HepG2 (cell line): Measurements from ENCODE around the gene SNN. TPM values are rescaled to one million over a fixed set of nuclear protein-coding genes. Genes with fewer than 3 reads are reported as not detected.

Experiments
- ATRX ChIP-seq: sonication (generic); formaldehyde crosslinking; IDR thresholded peaks from 2 replicates; pipeline ENCODE4 v1.4.0; 2020; ENCODE audit warnings: missing genetic modification reagents, borderline replicate concordance
- HOXA3 ChIP-seq: sonication (generic); formaldehyde crosslinking; IDR thresholded peaks from 2 replicates; pipeline ENCODE4 v1.5.0; 2020; ENCODE audit warnings: missing genetic modification reagents
- KLF11 ChIP-seq: IDR thresholded peaks from 2 replicates; pipeline ENCODE4 v1.6.1; 2016; ENCODE audit warnings: missing compliant biosample characterization
- PHF21A ChIP-seq: sonication (generic); formaldehyde crosslinking; IDR thresholded peaks from 2 replicates; pipeline ENCODE4 v1.5.0; 2020; ENCODE audit warnings: mild to moderate bottlenecking, missing genetic modification reagents
- POGZ ChIP-seq: sonication (generic); formaldehyde crosslinking; IDR thresholded peaks from 2 replicates; pipeline ENCODE4 v1.4.0; 2020; ENCODE audit warnings: mild to moderate bottlenecking, missing genetic modification reagents
- REL ChIP-seq: sonication (generic); formaldehyde crosslinking; conservative IDR thresholded peaks from 2 replicates; pipeline ENCODE4 v1.8.0; 2022; ENCODE audit warnings: mild to moderate bottlenecking, missing genetic modification reagents, moderate library complexity
- SATB2 ChIP-seq: sonication (generic); formaldehyde crosslinking; IDR thresholded peaks from 2 replicates; pipeline ENCODE4 v1.5.0; 2020; ENCODE audit warnings: missing genetic modification reagents
- ZBTB1 ChIP-seq: sonication (generic); formaldehyde crosslinking; IDR thresholded peaks from 2 replicates; pipeline ENCODE4 v1.4.0; 2020; ENCODE audit warnings: missing genetic modification reagents, borderline replicate concordance
- ZKSCAN8 ChIP-seq: IDR thresholded peaks from 2 replicates; pipeline ENCODE4 v1.6.1; 2016; ENCODE audit warnings: borderline replicate concordance, missing genetic modification reagents, missing compliant biosample characterization
- ZNF230 ChIP-seq: sonication (generic); formaldehyde crosslinking; IDR thresholded peaks from 2 replicates; pipeline ENCODE4 v1.4.0; 2020; ENCODE audit warnings: mild to moderate bottlenecking, missing genetic modification reagents
- ZNF44 ChIP-seq: sonication (generic); formaldehyde crosslinking; IDR thresholded peaks from 2 replicates; pipeline ENCODE4 v1.5.1; 2020; ENCODE audit warnings: mild to moderate bottlenecking, missing genetic modification reagents
- ZNF446 ChIP-seq: sonication (generic); formaldehyde crosslinking; IDR thresholded peaks from 2 replicates; pipeline ENCODE4 v1.5.0; 2020; ENCODE audit warnings: mild to moderate bottlenecking, missing genetic modification reagents
- ZNF616 ChIP-seq: sonication (generic); formaldehyde crosslinking; IDR thresholded peaks from 2 replicates; pipeline ENCODE4 v1.5.0; 2020; ENCODE audit warnings: low read depth, mild to moderate bottlenecking, missing genetic modification reagents
- ZNF790 ChIP-seq: sonication (generic); formaldehyde crosslinking; IDR thresholded peaks from 2 replicates; pipeline ENCODE4 v1.8.0; 2022; ENCODE audit warnings: missing genetic modification reagents, mild to moderate bottlenecking, borderline replicate concordance
- ZSCAN29 ChIP-seq: sonication (generic); formaldehyde crosslinking; conservative IDR thresholded peaks from 2 replicates; pipeline ENCODE4 v1.4.0; 2020; ENCODE audit warnings: mild to moderate bottlenecking, missing genetic modification reagents
- polyA plus RNA-seq, 8 experiments: library from polyadenylated mRNA; depleted of rRNA in 3 of 8; stranded (reverse) in 7 of 8; unstranded in 1 of 8; fragments of >200 nt; fragmentation: Illumina TruSeq in 4 of 8; extraction: Trizol in 4 of 8; gene quantifications; 2 replicates each; pipeline versions ENCODE4 v1.2.1 to v1.2.3, GENCODE V29; 2011 to 2016; ENCODE audit warnings: low read depth in 4 of 8, missing spikeins in 1 of 8, mixed read lengths in 1 of 8; ENCODE audit not compliant: insufficient read depth in 1 of 8
- total RNA-seq, 5 experiments: library from RNA; depleted of rRNA; stranded (reverse); fragments of >200 nt; fragmentation: Illumina TruSeq; extraction: Trizol; gene quantifications; 2 replicates each; pipeline ENCODE4 v1.2.3, GENCODE V29; 2016; ENCODE audit warnings: low read depth in 1 of 5
- TF ChIP-seq, protein P1 (sequence below): sonication (generic); formaldehyde crosslinking; IDR thresholded peaks from 2 replicates; pipeline ENCODE4 v1.4.0; 2020; ENCODE audit warnings: mild to moderate bottlenecking, missing genetic modification reagents
- TF ChIP-seq, protein P2 (sequence below): IDR thresholded peaks from 2 replicates; pipeline ENCODE4 v1.6.1; 2016; ENCODE audit warnings: missing biosample characterization, missing genetic modification reagents, low read depth
- TF ChIP-seq, protein P3 (sequence below): IDR thresholded peaks from 2 replicates; pipeline ENCODE4 v1.6.1; 2018; ENCODE audit warnings: missing genetic modification reagents
- TF ChIP-seq, protein P4 (sequence below): IDR thresholded peaks from 2 replicates; pipeline ENCODE4 v1.6.1; 2016; ENCODE audit warnings: low read depth, borderline replicate concordance

SNN gene
- total and polyA plus RNA-seq, 2 of the 13 experiments (the other 11 are each of a cell fraction or from before 2014, with no cell fraction given), result 5.2 to 8.4 TPM

DNA sequence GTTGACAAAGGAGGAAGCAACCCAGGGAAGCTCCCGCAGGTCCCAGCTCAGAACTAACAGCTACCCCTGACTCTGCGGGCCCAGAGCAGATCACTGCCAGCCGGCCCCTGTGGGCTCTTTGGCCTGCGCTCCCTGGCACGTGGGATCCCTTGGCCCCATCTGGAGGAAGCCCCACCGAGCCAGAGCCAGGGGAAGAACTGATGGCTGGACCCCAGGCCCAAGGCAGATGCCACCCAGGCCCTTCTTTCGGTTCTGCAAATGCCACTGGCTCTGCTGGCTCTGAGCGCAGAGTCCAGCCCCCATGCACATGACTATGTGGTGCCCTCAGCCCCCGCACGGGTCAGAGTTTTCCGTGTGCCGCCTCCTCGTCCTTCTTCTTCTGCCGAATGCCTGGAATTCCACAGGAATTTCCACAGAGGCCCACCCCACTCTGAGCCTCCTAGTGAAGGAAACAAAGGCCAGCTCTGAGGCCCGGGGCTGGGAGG, 35.8 kb upstream of the SNN start (continued):
- TF ChIP-seq, protein P1, sequence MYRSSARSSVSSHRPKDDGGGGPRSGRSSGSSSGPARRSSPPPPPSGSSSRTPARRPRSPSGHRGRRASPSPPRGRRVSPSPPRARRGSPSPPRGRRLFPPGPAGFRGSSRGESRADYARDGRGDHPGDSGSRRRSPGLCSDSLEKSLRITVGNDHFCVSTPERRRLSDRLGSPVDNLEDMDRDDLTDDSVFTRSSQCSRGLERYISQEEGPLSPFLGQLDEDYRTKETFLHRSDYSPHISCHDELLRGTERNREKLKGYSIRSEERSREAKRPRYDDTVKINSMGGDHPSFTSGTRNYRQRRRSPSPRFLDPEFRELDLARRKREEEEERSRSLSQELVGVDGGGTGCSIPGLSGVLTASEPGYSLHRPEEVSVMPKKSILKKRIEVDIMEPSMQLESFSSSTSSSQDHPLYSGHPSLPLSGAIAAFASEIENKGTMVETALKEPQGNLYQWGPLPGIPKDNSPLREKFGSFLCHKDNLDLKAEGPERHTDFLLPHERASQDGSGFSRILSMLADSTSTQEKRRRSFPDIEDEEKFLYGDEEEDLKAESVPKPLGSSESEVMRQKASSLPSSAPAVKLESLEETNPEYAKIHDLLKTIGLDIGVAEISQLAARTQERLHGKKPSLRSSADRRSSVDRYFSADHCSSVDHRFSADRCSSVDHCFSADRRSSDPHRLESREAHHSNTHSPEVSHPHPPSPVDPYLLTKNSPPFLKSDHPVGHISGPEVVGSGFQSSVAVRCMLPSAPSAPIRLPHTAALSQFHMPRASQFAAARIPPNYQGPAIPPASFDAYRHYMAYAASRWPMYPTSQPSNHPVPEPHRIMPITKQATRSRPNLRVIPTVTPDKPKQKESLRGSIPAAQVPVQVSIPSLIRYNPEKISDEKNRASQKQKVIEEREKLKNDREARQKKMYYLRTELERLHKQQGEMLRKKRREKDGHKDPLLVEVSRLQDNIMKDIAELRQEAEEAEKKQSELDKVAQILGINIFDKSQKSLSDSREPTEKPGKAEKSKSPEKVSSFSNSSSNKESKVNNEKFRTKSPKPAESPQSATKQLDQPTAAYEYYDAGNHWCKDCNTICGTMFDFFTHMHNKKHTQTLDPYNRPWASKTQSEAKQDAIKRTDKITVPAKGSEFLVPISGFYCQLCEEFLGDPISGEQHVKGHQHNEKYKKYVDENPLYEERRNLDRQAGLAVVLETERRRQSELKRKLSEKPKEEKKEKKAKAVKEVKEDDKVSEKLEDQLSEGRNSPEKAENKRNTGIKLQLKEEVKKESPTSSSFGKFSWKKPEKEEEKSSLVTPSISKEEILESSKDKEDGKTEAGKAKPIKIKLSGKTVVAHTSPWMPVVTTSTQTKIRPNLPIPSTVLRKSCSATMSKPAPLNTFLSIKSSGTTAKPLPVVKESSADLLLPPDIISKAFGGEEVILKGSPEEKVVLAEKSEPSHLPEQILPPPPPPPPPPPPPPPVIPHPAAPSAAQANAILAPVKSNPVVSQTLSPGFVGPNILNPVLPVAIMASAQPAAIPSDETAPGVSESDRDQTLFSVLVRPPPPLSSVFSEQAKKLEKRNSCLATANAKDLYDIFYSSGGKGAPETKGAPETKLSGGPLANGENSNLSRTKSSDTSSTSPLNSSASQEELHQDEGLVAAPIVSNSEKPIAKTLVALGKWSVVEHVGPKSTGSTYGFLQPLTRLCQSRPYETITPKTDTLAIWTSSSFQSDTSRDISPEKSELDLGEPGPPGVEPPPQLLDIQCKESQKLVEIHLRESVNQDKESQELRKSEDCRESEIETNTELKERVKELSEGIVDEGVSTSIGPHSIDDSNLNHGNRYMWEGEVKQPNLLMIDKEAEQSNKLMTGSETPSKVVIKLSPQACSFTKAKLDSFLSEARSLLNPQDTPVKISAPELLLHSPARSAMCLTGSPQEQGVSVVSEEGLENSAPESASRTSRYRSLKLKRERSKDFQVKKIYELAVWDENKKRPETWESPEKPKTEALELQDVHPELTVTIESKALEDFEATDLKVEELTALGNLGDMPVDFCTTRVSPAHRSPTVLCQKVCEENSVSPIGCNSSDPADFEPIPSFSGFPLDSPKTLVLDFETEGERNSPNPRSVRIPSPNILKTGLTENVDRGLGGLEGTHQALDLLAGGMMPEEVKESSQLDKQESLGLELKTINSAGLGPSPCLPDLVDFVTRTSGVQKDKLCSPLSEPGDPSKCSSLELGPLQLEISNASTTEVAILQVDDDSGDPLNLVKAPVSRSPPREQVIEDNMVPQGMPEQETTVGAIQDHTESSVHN (CRISPR knock-in tag), result no peak
- TF ChIP-seq ZNF446 (CRISPR knock-in tag), result no peak
- no peak for TF ChIP-seq REL (CRISPR knock-in tag)
- no peak for TF ChIP-seq HOXA3 (CRISPR knock-in tag)
- TF ChIP-seq ZSCAN29, result no peak
- TF ChIP-seq ZNF230 (CRISPR knock-in tag), result no peak
- TF ChIP-seq ATRX (CRISPR knock-in tag), result no peak
- TF ChIP-seq, protein P2, sequence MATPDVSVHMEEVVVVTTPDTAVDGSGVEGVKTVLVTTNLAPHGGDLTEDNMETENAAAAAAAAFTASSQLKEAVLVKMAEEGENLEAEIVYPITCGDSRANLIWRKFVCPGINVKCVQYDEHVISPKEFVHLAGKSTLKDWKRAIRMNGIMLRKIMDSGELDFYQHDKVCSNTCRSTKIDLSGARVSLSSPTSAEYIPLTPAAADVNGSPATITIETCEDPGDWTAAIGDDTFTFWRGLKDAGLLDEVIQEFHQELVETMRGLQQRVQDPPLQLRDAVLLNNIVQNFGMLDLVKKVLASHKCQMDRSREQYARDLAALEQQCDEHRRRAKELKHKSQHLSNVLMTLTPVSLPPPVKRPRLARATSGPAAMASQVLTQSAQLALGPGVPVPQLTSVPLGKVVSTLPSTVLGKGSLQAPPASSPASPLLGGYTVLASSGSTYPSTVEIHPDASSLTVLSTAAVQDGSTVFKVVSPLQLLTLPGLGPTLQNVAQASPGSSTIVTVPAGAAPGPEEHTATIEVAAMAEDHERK (CRISPR knock-in tag), result no peak
- no peak for TF ChIP-seq ZNF44
- TF ChIP-seq ZBTB1 (CRISPR knock-in tag), result no peak
- TF ChIP-seq, protein P3, sequence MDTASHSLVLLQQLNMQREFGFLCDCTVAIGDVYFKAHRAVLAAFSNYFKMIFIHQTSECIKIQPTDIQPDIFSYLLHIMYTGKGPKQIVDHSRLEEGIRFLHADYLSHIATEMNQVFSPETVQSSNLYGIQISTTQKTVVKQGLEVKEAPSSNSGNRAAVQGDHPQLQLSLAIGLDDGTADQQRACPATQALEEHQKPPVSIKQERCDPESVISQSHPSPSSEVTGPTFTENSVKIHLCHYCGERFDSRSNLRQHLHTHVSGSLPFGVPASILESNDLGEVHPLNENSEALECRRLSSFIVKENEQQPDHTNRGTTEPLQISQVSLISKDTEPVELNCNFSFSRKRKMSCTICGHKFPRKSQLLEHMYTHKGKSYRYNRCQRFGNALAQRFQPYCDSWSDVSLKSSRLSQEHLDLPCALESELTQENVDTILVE (CRISPR knock-in tag), result no peak
- TF ChIP-seq ZKSCAN8, result no peak
- TF ChIP-seq SATB2 (CRISPR knock-in tag), result no peak
- TF ChIP-seq ZNF790, result no peak
- no peak for TF ChIP-seq PHF21A
- TF ChIP-seq, protein P4, sequence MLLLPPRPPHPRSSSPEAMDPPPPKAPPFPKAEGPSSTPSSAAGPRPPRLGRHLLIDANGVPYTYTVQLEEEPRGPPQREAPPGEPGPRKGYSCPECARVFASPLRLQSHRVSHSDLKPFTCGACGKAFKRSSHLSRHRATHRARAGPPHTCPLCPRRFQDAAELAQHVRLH (CRISPR knock-in tag), result no peak
- no peak for TF ChIP-seq POGZ
- no peak for TF ChIP-seq KLF11 (CRISPR knock-in tag)
- TF ChIP-seq ZNF616 (CRISPR knock-in tag), result no peak
